NCI-H510A treated with DMSO at 0.1 percent for 48 hours (cell line): Measurements from ENCODE around the gene SYNGAP1.

Source experiments
- DNase-seq: peaks from one replicate; lab custom pipeline; 2025; lab: John Stamatoyannopoulos, UW

Gene SYNGAP1

GRCh38 chr6:33404884-33405283 is 15.0 kb upstream of the SYNGAP1 start:
- no peak for DNase-seq

DNA sequence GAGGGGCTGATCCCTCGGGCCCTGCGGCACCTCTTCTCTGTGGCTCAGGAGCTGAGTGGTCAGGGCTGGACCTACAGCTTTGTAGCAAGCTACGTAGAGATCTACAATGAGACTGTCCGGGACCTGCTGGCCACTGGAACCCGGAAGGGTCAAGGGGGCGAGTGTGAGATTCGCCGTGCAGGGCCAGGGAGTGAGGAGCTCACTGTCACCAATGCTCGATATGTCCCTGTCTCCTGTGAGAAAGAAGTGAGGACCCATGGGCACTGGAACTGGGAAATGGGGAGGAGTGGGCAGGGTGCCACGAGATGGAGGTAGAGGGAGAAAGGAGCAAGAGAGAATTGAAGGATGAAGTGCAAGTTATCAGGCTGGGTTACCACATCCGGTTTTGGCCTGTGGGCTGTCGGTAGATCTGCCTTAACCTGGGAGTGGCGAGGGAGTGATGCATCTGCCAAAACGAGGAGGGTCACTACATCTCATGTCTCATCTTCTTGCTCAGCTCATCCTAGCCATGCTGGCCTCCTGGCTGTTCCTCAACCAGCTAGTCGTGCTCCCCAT is 14.4 kb upstream of the SYNGAP1 start:
- DNase-seq = no peak

DNA sequence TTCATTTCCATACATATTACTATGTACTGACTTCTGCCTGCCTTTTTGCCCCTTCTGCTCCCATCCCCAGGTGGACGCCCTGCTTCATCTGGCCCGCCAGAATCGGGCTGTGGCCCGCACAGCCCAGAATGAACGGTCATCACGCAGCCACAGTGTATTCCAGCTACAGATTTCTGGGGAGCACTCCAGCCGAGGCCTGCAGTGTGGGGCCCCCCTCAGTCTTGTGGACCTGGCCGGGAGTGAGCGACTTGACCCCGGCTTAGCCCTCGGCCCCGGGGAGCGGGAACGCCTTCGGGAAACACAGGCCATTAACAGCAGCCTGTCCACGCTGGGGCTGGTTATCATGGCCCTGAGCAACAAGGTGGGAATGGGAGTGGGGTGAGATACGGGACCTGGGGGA is 13.7 kb upstream of the SYNGAP1 start:
- DNase-seq = no peak

- peak; percentile 29 for DNase-seq
Measured at GRCh38 chr6:33407132-33407718, 12.6 kb upstream of the SYNGAP1 start.

- DNase-seq = peak; percentile 99
Measured at GRCh38 chr6:33410050-33410710, 9.7 kb upstream of the SYNGAP1 start.

DNA sequence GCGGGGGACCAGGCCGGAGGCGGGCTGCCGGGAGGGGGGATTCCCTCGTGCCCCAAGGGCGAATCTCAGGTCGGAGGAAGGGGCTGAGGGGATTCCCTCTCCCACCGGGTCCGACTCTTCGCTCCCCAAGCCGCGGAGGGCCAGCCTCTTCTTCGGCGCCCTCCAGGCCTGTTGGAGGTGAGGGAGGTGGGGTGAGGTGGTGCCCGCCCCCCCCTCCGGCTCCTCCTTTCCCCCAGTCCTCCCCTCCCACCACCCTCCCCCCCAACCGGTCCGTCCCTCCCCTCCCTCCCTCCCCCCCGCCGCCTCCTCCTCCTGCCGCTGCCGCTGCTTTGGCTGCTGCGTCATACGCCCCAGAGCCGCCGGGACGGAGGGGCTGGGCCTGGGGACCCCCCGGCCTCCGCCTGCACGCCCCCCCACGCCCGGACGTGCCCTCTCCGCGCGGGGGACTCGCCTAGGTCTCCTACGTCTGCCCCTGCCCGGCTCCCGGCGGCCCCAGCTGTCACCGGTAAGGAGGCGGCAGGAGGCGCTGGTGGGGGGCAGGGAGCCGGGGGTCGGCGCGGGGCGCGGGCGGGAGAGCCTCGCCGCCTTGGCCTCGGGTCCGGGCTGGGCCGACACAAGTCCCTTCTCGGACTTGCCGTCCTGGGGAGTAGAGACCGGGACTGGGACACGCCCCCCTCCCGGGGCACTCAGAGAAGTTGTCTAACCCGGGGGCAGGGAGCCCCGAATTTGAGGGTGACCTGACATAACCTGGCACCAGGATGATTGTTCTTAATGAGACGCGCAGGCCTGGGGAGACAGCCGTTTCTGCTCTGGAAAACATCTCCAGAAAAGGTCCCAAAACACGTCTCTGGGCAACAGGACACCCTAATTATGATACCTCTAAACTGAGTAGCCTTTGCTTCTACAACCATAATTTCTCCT is 8.9 kb upstream of the SYNGAP1 start, which contains the start of gene PHF1:
Gene PHF1, plus strand, starts transcription at position 304 of the 921 bp plus-strand sequence. CDS start 1,250 bp downstream, outside the sequence.
- no peak for DNase-seq

DNA sequence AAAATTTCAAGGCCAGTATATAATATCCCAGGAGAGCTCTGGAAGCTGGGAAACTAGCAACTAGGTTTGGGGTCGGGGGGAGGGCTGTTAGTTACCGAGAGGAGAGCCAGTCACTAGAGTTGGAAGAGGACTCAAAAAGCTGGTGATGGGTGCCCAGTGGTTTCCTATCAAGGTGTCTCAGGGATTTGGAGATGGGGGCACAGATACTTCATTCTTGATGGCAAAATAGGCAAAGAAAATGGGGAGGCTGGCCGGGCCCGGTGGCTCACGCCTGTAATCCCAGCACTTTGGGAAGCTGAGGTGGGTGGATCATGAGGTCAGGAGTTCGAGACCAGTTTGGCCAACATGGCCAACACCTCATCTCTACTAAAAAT is 8.2 kb upstream of the SYNGAP1 start:
- no peak for DNase-seq

DNA sequence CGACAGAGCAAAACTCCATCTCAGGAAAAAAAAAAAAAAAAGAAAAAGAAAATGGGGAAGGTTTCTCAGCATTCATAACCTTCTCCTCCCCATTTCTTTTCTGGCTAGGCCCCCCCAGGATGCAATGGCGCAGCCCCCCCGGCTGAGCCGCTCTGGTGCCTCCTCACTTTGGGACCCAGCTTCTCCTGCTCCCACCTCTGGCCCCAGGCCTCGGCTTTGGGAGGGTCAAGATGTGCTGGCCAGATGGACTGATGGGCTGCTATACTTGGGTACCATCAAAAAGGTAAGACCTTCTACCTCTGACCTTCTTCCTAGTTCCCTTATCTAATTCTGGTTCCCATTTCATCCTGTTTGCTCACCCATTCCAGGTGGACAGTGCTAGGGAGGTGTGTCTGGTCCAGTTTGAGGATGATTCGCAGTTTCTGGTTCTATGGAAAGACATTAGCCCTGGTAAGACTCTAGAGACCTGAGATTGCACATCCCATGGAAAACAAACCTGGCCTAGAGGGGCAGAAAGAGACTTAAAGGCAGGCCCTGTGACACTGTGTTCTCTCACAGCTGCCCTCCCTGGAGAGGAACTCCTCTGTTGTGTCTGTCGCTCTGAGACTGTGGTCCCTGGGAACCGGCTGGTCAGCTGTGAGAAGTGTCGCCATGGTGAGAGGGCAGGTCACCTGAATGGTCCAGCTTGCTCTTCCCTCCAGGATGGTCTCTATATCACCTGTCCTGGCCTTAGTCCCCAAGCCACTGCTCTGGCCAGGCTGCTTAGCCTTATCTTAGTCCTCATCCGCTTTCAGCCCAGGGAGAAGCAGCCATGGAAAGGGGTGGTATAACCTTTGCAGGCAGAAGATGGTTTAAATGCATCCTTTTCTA is 7.5 kb upstream of the SYNGAP1 start:
- no peak for DNase-seq

DNA sequence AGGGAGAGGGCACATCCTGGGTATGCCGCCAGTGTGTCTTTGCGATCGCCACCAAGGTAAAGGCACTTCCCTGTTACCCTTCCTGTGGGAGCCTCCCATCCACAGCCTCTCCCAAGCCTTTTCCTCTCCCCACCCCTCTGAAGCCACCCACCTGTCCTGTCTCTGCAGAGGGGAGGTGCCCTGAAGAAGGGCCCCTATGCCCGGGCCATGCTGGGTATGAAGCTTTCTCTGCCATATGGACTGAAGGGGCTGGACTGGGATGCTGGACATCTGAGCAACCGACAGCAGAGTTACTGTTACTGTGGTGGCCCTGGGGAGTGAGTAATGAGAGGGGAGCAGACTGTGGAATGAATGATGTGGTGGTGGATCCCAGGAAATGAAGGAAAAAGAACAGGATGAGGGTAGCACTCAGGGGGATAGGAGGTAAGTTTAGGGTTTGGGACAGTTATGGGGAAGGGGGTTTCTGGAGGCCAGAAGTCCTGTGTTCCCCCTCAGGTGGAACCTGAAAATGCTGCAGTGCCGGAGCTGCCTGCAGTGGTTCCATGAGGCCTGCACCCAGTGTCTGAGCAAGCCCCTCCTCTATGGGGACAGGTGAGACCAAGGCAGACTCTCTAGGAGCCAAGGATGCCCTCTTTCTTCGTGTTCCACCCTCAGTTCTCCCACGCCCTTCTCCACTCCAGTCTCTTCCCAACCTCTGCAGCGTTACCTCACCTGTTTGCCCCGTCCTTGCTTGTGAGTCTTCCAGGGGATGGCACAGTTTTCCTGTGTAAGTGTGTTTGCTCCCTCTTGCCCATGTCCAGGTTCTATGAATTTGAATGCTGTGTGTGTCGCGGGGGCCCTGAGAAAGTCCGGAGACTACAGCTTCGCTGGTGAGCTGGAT is 6.4 kb upstream of the SYNGAP1 start:
- no peak for DNase-seq

DNA sequence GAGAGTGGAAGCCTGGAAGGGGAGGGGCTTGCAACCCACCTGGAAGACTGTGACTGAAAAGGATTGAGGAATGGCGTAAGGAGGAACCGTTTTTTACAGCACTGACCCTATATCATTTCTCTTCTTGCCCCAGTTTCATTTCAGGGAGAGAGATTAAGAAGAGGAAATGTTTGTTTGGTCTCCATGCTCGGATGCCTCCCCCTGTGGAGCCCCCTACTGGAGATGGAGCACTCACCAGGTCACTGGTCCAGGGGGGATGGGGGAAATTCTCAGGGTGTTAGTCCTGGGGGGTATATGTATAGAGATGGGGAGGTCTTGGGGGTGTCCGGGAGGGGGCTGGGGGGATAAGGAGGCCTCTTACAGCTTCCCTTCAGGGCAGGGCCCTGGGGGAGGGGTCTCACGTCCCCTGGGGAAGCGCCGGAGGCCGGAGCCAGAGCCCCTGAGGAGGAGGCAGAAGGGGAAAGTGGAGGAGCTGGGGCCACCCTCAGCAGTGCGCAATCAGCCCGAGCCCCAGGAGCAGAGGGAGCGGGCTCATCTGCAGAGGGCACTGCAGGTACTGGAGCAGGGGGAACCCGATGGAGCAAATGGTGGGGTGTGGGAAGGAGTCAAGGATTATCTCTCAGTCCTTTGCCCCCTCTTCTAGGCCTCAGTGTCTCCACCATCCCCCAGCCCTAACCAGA is 5.1 kb upstream of the SYNGAP1 start:
- no peak for DNase-seq

GRCh38 chr6:33415831-33416230 is 4.0 kb upstream of the SYNGAP1 start:
- no peak for DNase-seq

- DNase-seq = no peak
Measured at GRCh38 chr6:33416386-33417127, 3.3 kb upstream of the SYNGAP1 start.

DNA sequence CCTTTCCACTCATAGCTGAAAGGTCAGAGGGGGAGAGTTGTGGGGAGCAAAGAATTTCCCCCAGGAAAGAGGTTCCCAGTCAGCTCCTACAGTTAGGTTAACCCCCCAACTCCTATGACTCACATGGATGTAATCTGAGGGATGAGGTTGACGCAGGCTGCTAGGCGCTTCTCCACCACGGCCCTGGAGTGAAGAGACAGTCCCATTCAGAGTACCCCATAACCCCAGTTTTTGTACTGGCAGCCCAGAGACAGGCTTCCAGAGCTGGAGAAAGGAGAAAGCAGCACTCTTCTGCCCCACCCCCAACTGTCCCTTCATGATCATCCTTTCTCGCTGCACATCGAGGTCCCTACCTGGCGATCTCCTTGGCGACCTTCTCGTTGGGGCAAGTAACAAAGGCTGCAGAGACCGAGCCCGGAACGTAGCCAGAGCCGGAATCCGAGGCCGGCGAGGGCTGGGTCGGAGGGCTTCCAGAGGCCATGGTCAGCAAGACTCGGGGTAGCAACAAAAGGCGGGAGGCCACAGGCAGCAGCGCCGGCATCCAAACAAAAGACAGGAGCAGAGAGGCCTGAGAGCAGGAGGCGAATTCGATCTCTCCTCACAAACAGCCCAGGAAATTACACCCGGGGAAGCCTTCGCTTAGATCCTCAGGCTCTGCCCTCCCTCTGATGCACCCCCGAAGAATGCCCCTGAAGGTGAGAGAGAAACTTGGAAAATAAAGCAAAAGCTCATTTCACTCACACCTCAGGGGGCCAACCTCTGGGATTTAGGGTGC is 2.5 kb upstream of the SYNGAP1 start:
- DNase-seq = no peak

GRCh38 chr6:33417903-33418689 is 1.8 kb upstream of the SYNGAP1 start, which contains the start of gene CUTA:
Gene CUTA, minus strand, starts transcription at chr6:33418107. Its CDS starts 107 bp downstream, at chr6:33418000.
- DNase-seq = peak; percentile 99

- peak; percentile 78 for DNase-seq
Measured at GRCh38 chr6:33418690-33419291, 1.1 kb upstream of the SYNGAP1 start.

DNA sequence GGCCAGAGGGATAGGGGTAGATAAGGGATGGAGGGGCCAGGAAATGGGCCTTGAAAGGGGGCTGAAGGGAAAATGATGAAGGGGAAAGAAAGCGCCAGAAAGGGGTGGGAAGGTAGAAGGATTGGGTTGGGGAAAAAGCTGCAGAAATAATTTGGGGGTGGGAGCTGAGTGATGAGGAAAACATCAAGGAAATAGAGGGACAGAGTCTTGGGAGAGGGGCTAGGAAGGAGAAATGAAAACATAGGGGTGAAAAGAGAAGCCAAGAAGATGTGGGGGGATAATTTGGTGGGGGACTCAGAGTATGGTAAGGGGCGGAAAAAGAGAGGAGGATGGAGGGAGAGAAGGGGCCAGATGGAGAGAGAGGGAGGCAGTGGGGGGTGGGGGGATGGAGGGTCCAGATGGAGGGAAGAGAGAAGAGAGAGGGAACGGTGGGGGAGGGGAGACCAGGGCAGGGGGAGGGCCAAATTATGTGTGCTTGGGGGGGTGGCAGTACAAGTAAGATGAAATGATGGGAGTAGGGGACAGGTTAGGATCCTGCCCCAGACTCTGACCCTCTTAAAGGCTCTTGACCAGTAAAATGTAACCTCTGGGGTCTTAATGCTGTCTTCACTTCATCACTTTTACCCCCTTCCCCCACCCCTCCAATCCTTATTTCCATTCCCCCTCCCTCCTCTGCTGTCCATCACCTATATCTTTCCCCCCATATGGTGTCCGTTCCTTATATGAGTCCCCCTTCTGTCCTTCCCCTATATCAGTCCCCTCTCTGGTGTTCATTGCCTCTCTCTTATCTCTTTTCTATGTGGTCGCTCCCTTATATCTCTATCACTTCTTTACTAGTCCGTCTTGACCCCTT is 852 bp downstream of the SYNGAP1 start:
- no peak for DNase-seq
